Thyroid gland (tissue), 4 donors: ENCODE results near the gene POGK.

Experiments used
- POLR2A ChIP-seq, 2 donors: fragments of 450-650 bp; IDR thresholded peaks; one replicate each; pipeline ENCODE4 v1.6.1; 2017; ENCODE audit warnings: antibody characterized with exemption in 2 of 2, mild to moderate bottlenecking in 2 of 2, moderate library complexity in 1 of 2
- TF ChIP-seq, protein P1 (sequence below), 6 experiments: fragments of 200-600 bp in 3 of 6; fragments of 450-650 bp in 3 of 6; sonication (generic) in 3 of 6; IDR thresholded peaks; one replicate each; pipeline ENCODE4 v1.5.1; 2016 to 2019; ENCODE audit warnings: antibody characterized with exemption in 6 of 6, mild to moderate bottlenecking in 2 of 6, inconsistent platforms in 1 of 6, moderate library complexity in 1 of 6

DNA sequence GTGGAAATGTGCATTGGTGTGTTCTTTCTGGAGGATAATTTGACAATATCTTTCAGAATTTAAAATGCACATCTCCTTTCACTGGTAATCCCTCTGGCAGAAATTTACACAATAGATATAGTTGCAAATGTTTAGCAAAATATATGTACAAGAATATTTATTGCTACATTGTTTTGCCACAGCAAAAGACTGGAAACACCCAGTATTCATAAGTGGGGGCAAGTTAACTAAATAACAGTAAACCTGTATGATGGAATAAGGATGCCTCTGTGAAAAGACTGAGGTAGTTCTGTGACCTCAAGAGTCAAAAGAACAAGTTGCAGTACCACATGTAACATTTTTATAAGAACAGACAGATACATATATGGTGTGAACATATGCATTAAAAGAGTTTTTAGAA, 50.5 kb downstream of the POGK start:
- no peak for TF ChIP-seq POLR2A (IDR thresholded peaks at IDR 0.05)
- TF ChIP-seq, protein P1, sequence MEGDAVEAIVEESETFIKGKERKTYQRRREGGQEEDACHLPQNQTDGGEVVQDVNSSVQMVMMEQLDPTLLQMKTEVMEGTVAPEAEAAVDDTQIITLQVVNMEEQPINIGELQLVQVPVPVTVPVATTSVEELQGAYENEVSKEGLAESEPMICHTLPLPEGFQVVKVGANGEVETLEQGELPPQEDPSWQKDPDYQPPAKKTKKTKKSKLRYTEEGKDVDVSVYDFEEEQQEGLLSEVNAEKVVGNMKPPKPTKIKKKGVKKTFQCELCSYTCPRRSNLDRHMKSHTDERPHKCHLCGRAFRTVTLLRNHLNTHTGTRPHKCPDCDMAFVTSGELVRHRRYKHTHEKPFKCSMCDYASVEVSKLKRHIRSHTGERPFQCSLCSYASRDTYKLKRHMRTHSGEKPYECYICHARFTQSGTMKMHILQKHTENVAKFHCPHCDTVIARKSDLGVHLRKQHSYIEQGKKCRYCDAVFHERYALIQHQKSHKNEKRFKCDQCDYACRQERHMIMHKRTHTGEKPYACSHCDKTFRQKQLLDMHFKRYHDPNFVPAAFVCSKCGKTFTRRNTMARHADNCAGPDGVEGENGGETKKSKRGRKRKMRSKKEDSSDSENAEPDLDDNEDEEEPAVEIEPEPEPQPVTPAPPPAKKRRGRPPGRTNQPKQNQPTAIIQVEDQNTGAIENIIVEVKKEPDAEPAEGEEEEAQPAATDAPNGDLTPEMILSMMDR (IDR thresholded peaks at IDR 0.05): no peak
